ENCODE results near the gene HIRIP3. TPM values are rescaled to one million over a fixed set of nuclear protein-coding genes. Genes with fewer than 3 reads are reported as not detected.

HIRIP3 gene
- total and polyA plus RNA-seq, 2 of the 4 experiments (the other 2 are of a cell fraction), result 5.0 to 10.5 TPM

- H2AFZ ChIP-seq (replicated peaks; ENCODE audit: low read length, poor library complexity), result no peak overlapping the region
- TF ChIP-seq RCOR1 (IDR thresholded peaks at IDR 0.05; ENCODE audit: insufficient replicate concordance, low read length), result no peak
- TF ChIP-seq NFE2L2 (IDR thresholded peaks at IDR 0.05; ENCODE audit: low read depth, low read length), result no peak
- no peak for TF ChIP-seq CTCF (conservative IDR thresholded peaks at IDR 0.05; ENCODE audit: low read depth, low read length)
- no peak for TF ChIP-seq BHLHE40 (IDR thresholded peaks at IDR 0.05; ENCODE audit: low read depth, low read length)
- TF ChIP-seq CHD1 (IDR thresholded peaks at IDR 0.05; ENCODE audit: low read depth, low read length), result no peak
- TF ChIP-seq SMC3 (IDR thresholded peaks at IDR 0.05; ENCODE audit: low read depth, low read length), result no peak
- no peak for TF ChIP-seq MAZ (IDR thresholded peaks at IDR 0.05; ENCODE audit: borderline replicate concordance, low read depth, low read length)
- TF ChIP-seq RAD21 (IDR thresholded peaks at IDR 0.05; ENCODE audit: low read length), result no peak
- no peak for TF ChIP-seq CEBPB (IDR thresholded peaks at IDR 0.05; ENCODE audit: low read depth, low read length)
- no peak for TF ChIP-seq MXI1 (IDR thresholded peaks at IDR 0.05; ENCODE audit: borderline replicate concordance, low read depth, low read length)
- TF ChIP-seq MAFK (IDR thresholded peaks at IDR 0.05; ENCODE audit: low read depth, low read length), result no peak
- TF ChIP-seq ELK1 (IDR thresholded peaks at IDR 0.05; ENCODE audit: borderline replicate concordance, low read depth, low read length), result no peak
- TF ChIP-seq RFX5 (IDR thresholded peaks at IDR 0.05; ENCODE audit: low read depth, low read length), result no peak
- no peak for TF ChIP-seq FOS (IDR thresholded peaks at IDR 0.05; ENCODE audit: low read depth, low read length)
- TF ChIP-seq USF2 (IDR thresholded peaks at IDR 0.05; ENCODE audit: low read depth, low read length), result no peak
- no peak for TF ChIP-seq POLR2A (IDR thresholded peaks at IDR 0.05; ENCODE audit: low read depth, low read length)
- H3K27ac ChIP-seq (ENCODE audit: insufficient read depth, low read length), result no peak overlapping the region
- dilution Hi-C loops (cut with HindIII; ENCODE audit: low sequenced_read_pairs, unreplicated experiment) (no loop called here), intact Hi-C loops (cut with micrococcal nuclease) (no loop called here), in situ Hi-C loops (cut with MboI; ENCODE audit: low sequenced_read_pairs) (no loop called here)
- H3K36me3 ChIP-seq (ENCODE audit: control insufficient read depth, insufficient read depth, low read length), result peaks cover 17% of the 10 kb centered on the region
- H3K4me1 ChIP-seq (ENCODE audit: control insufficient read depth, insufficient read depth, low read length), result no peaks in the 10 kb centered on the region
- H4K5ac ChIP-seq (ENCODE audit: low read depth, low read length), result no peak overlapping the region
- ChIA-PET POLR2A (ENCODE audit: unreplicated experiment) (interaction anchor here (0.6 kb wide), 1 partner anchor 14 kb away, joined by 5 read pairs; no protein-coding TSS in a partner anchor), CTCF (no interaction called here)
- H3K27me3 ChIP-seq (ENCODE audit: control insufficient read depth, insufficient read depth, low read length), result no peaks in the 10 kb centered on the region; the same call in 1 of the 2 replicates
- no peak overlapping the region for H2BK120ac ChIP-seq (ENCODE audit: low read depth, low read length)
- WGBS, 2 experiments (ENCODE audit: extremely low coverage in 2 of 2, insufficient read length in 1 of 2), result no CpG with 5 or more reads among the region's 17 CpGs
- BruUV-seq (replicated peaks), result no TSS peak
- H3K4me2 ChIP-seq (ENCODE audit: low read depth, low read length), result no peak overlapping the region
- 0 out of 2 replicates have a peak, but pooled peaks cover 2% of the 10 kb centered on the region for H3K9me1 ChIP-seq (ENCODE audit: insufficient read depth, low read length)
- H3K9ac ChIP-seq (ENCODE audit: low read depth, low read length), result no peak overlapping the region
- no peaks in the 10 kb centered on the region for H4K20me1 ChIP-seq (ENCODE audit: insufficient read depth, low read length)
- H2BK20ac ChIP-seq (ENCODE audit: low read depth, low read length), result no peak overlapping the region
- H2BK5ac ChIP-seq (ENCODE audit: low read depth, low read length, poor library complexity, severe bottlenecking), result no peak overlapping the region
- H3K23ac ChIP-seq (ENCODE audit: low read depth, low read length), result no peak overlapping the region
- H2BK15ac ChIP-seq (ENCODE audit: low read depth, low read length), result no peak overlapping the region
- H3K18ac ChIP-seq (ENCODE audit: low read depth, low read length), result no peak overlapping the region
- DNase-seq, result no peak
- H3K9me3 ChIP-seq (ENCODE audit: control insufficient read depth, insufficient read depth, low read length), result no peaks in the 10 kb centered on the region
- no peak overlapping the region for H4K8ac ChIP-seq (ENCODE audit: low read depth in 2 of 2, low read length in 2 of 2)
- no peak overlapping the region for H3K4ac ChIP-seq (ENCODE audit: low read depth, low read length)
- H2AK9ac ChIP-seq (replicated peaks; ENCODE audit: low read depth, low read length, poor library complexity), result no peak overlapping the region
- no peak overlapping the region for H3K14ac ChIP-seq (replicated peaks; ENCODE audit: low read depth, low read length)
- no peak overlapping the region for H2AK5ac ChIP-seq (ENCODE audit: low read depth, low read length)
- no peak overlapping the region for H3K4me3 ChIP-seq (ENCODE audit: insufficient read depth, low read depth, low read length)
- H3K56ac ChIP-seq (ENCODE audit: extremely low read depth, insufficient read depth, low read length), result no peak overlapping the region
- H3K79me1 ChIP-seq (ENCODE audit: low read depth in 1 of 2, low read length in 2 of 2), result peaks cover 5 to 15% of the 10 kb centered on the region in 2 experiments; a peak in 3 of 4 replicates
- no peak overlapping the region for H4K91ac ChIP-seq (ENCODE audit: insufficient read depth, low read depth, low read length)
- no peak for ATAC-seq (ENCODE audit: low read depth)
Measured at GRCh38 chr16:30003670-30004423, 8.4 kb upstream of the HIRIP3 start.
